ENCODE measurements around the gene TSHZ3. TPM values are rescaled to one million over a fixed set of nuclear protein-coding genes. Genes with fewer than 3 reads are reported as not detected.

The TSHZ3 gene
- total RNA-seq, 1 donor from 2014 or later: 5.8 TPM

DNA sequence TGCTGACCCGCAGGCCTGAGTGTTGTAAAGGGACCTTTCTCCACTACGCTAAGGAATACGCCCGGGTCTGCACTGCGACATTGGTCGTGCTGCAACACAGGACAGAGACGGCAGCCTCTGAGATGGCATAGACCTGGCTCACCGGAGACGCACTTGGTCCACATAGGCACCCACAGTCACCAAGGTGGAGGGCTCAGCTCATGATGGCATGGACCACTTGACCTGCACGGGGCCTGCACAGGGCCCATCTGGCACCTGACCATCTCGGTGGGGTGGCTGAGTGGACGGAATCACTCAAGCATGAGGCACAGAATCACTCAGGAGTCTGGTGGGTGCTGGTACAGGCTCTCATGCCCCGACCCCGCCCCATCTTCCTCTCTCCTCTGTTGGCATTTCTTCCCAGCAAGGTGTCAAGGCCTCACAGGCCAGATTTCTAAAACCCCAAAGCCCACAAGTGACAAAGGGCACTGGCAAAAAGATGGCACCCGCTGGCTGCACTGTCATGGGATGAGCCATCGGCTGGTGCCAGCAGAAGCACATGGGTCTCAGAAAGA, 45.9 kb downstream of the TSHZ3 start:
- intact Hi-C loops (cut with DNase I): no loop called here
- ATAC-seq (peak; percentile 13), DNase-seq (peak; percentile 51)
- Histone ChIP-seq H3K4me1 (peaks cover 6% of the 10 kb centered on the region), H3K27ac (no peak overlapping the region), H3K4me3 (no peak overlapping the region), H3K27me3 (no peaks in the 10 kb centered on the region), H3K9me3 (no peaks in the 10 kb centered on the region), H3K36me3 (no peaks in the 10 kb centered on the region)
- TF ChIP-seq, protein P1, sequence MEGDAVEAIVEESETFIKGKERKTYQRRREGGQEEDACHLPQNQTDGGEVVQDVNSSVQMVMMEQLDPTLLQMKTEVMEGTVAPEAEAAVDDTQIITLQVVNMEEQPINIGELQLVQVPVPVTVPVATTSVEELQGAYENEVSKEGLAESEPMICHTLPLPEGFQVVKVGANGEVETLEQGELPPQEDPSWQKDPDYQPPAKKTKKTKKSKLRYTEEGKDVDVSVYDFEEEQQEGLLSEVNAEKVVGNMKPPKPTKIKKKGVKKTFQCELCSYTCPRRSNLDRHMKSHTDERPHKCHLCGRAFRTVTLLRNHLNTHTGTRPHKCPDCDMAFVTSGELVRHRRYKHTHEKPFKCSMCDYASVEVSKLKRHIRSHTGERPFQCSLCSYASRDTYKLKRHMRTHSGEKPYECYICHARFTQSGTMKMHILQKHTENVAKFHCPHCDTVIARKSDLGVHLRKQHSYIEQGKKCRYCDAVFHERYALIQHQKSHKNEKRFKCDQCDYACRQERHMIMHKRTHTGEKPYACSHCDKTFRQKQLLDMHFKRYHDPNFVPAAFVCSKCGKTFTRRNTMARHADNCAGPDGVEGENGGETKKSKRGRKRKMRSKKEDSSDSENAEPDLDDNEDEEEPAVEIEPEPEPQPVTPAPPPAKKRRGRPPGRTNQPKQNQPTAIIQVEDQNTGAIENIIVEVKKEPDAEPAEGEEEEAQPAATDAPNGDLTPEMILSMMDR (IDR thresholded peaks at IDR 0.05): no peak

DNA sequence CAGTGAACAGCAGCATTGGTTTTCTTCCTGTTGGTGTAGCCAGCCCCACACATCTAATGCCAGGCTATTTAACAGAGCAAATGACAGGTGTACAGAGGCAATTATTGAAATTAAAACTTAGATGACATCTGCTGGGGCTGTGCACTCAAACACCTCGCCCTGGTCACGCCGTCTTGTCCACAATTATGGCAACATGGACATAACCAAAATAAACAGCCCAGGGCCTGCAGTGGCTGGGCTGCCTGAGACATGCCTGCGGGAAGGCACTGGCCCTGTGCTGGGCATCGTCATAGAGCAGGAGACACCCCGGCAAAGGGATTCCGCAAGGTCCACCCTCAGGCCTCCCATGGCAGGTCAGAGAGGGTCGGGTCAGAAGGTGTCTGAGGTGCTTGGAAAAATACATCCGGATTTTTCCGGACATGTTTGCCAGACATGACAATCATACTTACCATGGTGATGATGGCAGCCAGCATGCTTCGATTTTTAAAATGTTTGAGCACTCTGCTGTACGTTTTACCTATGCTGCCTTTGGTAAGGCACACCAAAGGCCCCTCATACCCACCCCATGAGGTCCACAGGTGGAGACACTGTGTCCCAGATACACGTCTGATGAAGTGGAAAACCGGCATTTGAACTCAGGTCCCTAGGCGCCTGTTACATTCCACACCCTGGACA, 47.8 kb downstream of the TSHZ3 start:
- no peaks in the 10 kb centered on the region for H3K9me3 ChIP-seq
- ATAC-seq (no peak), DNase-seq (peak; percentile 55)
- intact Hi-C loops (cut with DNase I): no loop called here
- no peak overlapping the region for H3K4me3 ChIP-seq
- no peaks in the 10 kb centered on the region for H3K36me3 ChIP-seq
- TF ChIP-seq, protein P1 (IDR thresholded peaks at IDR 0.05): no peak
- H3K4me1 ChIP-seq: peaks cover 6% of the 10 kb centered on the region
- no peaks in the 10 kb centered on the region for H3K27me3 ChIP-seq
- no peak overlapping the region for H3K27ac ChIP-seq

GRCh38 chr19:31300422-31300821, 48.8 kb downstream of the TSHZ3 start:
- Histone ChIP-seq H3K27me3 (no peaks in the 10 kb centered on the region), H3K36me3 (no peaks in the 10 kb centered on the region), H3K9me3 (no peaks in the 10 kb centered on the region), H3K4me3 (no peak overlapping the region), H3K27ac (no peak overlapping the region), H3K4me1 (peaks cover 3% of the 10 kb centered on the region)
- DNase-seq (peak; percentile 51), ATAC-seq (no peak)
- TF ChIP-seq, protein P1 (IDR thresholded peaks at IDR 0.05): no peak
- intact Hi-C loops (cut with DNase I): no loop called here

- ATAC-seq (no peak), DNase-seq (peak; percentile 10)
- Histone ChIP-seq H3K4me3 (no peak overlapping the region), H3K36me3 (no peaks in the 10 kb centered on the region), H3K27me3 (no peaks in the 10 kb centered on the region), H3K27ac (no peak overlapping the region), H3K9me3 (no peaks in the 10 kb centered on the region), H3K4me1 (no peaks in the 10 kb centered on the region)
- intact Hi-C loops (cut with DNase I): no loop called here
- TF ChIP-seq, protein P1 (IDR thresholded peaks at IDR 0.05): no peak
These were observed 49.6 kb downstream of the TSHZ3 start for GRCh38 chr19:31299665-31300064.

- TF ChIP-seq, protein P1 (IDR thresholded peaks at IDR 0.05): no peak
- peak; percentile 25 for DNase-seq
- no peak overlapping the region for H3K27ac ChIP-seq
- H3K4me3 ChIP-seq: no peak overlapping the region
- no peaks in the 10 kb centered on the region for H3K36me3 ChIP-seq
- no peaks in the 10 kb centered on the region for H3K4me1 ChIP-seq
- H3K27me3 ChIP-seq: no peaks in the 10 kb centered on the region
- intact Hi-C loops (cut with DNase I): no loop called here
- H3K9me3 ChIP-seq: no peaks in the 10 kb centered on the region
- no peak for ATAC-seq
These were observed 51.2 kb downstream of the TSHZ3 start for GRCh38 chr19:31297991-31298390.
